ENCODE data around the gene KIF1A.
"Not testable (repeated sequence)": the region's sequence is repeated elsewhere in the genome, so short reads cannot be mapped to it uniquely, and the experiment has no call there.

The KIF1A gene

GRCh38 chr2:240680185-240680584 lies 139.8 kb downstream of the KIF1A start:
- DNase-seq (ENCODE audit: low read depth); H3K4me3 ChIP-seq (ENCODE audit: low read length): not testable (repeated sequence)

GRCh38 chr2:240678909-240679308 lies 141.1 kb downstream of the KIF1A start:
- not testable (repeated sequence) for H3K4me3 ChIP-seq (ENCODE audit: low read length); DNase-seq (ENCODE audit: low read depth)

GRCh38 chr2:240678043-240678442 lies 142.0 kb downstream of the KIF1A start:
- H3K4me3 ChIP-seq (ENCODE audit: low read length); DNase-seq (ENCODE audit: low read depth): not testable (repeated sequence)

- not testable (repeated sequence) for H3K4me3 ChIP-seq (ENCODE audit: low read length); DNase-seq (ENCODE audit: low read depth)
These were observed 144.7 kb downstream of the KIF1A start for GRCh38 chr2:240675345-240675744.

GRCh38 chr2:240674461-240675184 lies 145.4 kb downstream of the KIF1A start:
- DNase-seq (ENCODE audit: low read depth): not testable (repeated sequence)

GRCh38 chr2:240672701-240673190 lies 147.3 kb downstream of the KIF1A start:
- H3K4me3 ChIP-seq (ENCODE audit: low read length): no peak overlapping the region
- no peak for DNase-seq (ENCODE audit: low read depth)
- TF ChIP-seq CTCF (conservative IDR thresholded peaks at IDR 0.05; ENCODE audit: low read depth, low read length): no peak

More at GRCh38 chr2:240674461-240675184, 145.4 kb downstream of the KIF1A start:
- not testable (repeated sequence) for H3K4me3 ChIP-seq (ENCODE audit: low read length)

- no peak overlapping the region for H3K4me3 ChIP-seq (ENCODE audit: low read length)
- TF ChIP-seq CTCF (conservative IDR thresholded peaks at IDR 0.05; ENCODE audit: low read depth, low read length): no peak
- no peak for DNase-seq (ENCODE audit: low read depth)
These were observed 147.8 kb downstream of the KIF1A start for GRCh38 chr2:240672076-240672700.

- DNase-seq (ENCODE audit: low read depth): no peak
- no peak for TF ChIP-seq CTCF (conservative IDR thresholded peaks at IDR 0.05; ENCODE audit: low read depth, low read length)
- H3K4me3 ChIP-seq (ENCODE audit: low read length): no peak overlapping the region
These were observed 149.1 kb downstream of the KIF1A start for GRCh38 chr2:240670950-240671349.

GRCh38 chr2:240670402-240670801 lies 149.6 kb downstream of the KIF1A start:
- TF ChIP-seq CTCF (conservative IDR thresholded peaks at IDR 0.05; ENCODE audit: low read depth, low read length): no peak
- DNase-seq (ENCODE audit: low read depth): no peak
- no peak overlapping the region for H3K4me3 ChIP-seq (ENCODE audit: low read length)

GRCh38 chr2:240664622-240665021 lies 155.4 kb downstream of the KIF1A start:
- DNase-seq (ENCODE audit: low read depth): no peak
- no peak for TF ChIP-seq CTCF (conservative IDR thresholded peaks at IDR 0.05; ENCODE audit: low read depth, low read length)
- no peak overlapping the region for H3K4me3 ChIP-seq (ENCODE audit: low read length)
